HUES64 (cell line): ENCODE data around the gene PGF.

Experiments used
- H3K27ac ChIP-seq: 2 replicates; pipeline ENCODE4 v1.7.0; 2013; ENCODE audit warnings: low read depth, low read length, inconsistent platforms
- H3K27me3 ChIP-seq: 2 replicates; pipeline ENCODE4 v1.6.1; 2013; ENCODE audit warnings: mild to moderate bottlenecking, low read length; ENCODE audit not compliant: insufficient read depth
- H3K36me3 ChIP-seq: 2 replicates; pipeline ENCODE4 v1.6.1; 2013; ENCODE audit warnings: mild to moderate bottlenecking, low read length; ENCODE audit not compliant: insufficient read depth
- H3K4me1 ChIP-seq: 2 replicates; pipeline ENCODE4 v1.6.1; 2013; ENCODE audit warnings: mild to moderate bottlenecking, low read length, moderate library complexity; ENCODE audit not compliant: insufficient read depth
- H3K4me3 ChIP-seq: 2 replicates; pipeline ENCODE4 v1.5.1; 2013; ENCODE audit warnings: mild to moderate bottlenecking, low read length, moderate library complexity
- H3K9ac ChIP-seq: 2 replicates; pipeline ENCODE4 v1.6.1; 2013; ENCODE audit warnings: mild to moderate bottlenecking, low read depth, low read length
- H3K9me3 ChIP-seq: 2 replicates; pipeline ENCODE4 v1.6.1; 2013; ENCODE audit warnings: low read depth, low read length; ENCODE audit not compliant: insufficient read depth
- WGBS: fragments of 150-250, 120-280 bp; methylation state at CpG from one replicate; pipeline ENCODE4 v1.1.7; 2013; ENCODE audit warnings: missing lambda C conversion rate; 5-methylcytosine and 5-hydroxymethylcytosine counted together

Gene PGF

DNA sequence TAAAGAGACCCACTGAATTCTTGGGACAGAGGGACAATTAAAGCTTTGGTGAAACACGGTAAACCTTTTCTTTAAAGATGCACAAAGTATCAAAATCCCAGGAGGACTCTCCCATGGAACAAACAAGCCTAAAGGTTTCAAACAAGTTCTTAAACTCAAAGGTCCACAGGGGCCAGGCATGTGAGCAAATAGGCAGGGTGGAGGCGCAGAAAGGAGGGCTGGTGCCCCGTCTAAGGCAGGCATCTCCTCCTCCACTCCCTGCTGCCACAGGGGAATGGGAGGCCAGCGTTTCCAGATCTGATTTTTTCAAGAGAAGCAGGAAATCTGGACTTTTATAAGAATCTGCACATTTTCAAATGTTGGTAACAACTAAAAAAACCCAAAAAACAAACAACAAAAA, 40.0 kb downstream of the PGF start:
- WGBS: 93% methylated on average over 4 of the region's 4 CpGs
- Histone ChIP-seq H3K36me3 (no peaks in the 10 kb centered on the region), H3K27me3 (no peaks in the 10 kb centered on the region), H3K9ac (no peak overlapping the region), H3K4me3 (no peak overlapping the region), H3K4me1 (no peaks in the 10 kb centered on the region), H3K27ac (no peak overlapping the region), H3K9me3 (no peaks in the 10 kb centered on the region)

DNA sequence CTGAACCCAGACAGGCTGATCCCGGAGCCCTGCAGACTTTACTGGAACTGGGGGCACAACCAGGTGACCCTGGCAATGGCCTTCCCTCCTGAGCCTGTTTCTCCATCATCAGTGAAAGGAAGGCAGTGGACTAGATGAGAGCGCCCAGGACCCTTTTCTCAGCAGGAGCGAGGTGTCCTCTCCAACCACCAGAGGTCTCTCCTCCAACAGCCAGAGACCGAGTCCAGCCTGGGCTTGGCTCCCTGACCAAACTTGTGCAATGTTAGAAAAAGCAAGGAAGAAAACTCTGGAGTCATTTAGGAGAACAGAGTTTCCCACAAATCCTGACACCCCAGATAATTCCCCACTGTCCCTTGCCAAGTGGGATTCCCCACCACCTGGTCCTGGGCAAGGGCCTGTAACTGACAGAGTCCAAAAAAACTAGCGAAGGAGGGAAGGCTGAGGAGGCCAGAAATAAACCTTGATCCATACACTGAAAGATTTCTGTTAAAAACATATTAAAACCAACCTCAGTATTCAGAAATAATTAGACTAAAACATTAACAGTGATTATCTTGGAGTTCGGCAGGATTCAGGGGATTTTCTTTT, 41.3 kb downstream of the PGF start:
- Histone ChIP-seq H3K9me3 (no peaks in the 10 kb centered on the region), H3K36me3 (no peaks in the 10 kb centered on the region), H3K9ac (no peak overlapping the region), H3K27me3 (no peaks in the 10 kb centered on the region), H3K27ac (no peak overlapping the region), H3K4me1 (no peaks in the 10 kb centered on the region), H3K4me3 (no peak overlapping the region)
- 66% methylated on average over 6 of the region's 6 CpGs for WGBS

DNA sequence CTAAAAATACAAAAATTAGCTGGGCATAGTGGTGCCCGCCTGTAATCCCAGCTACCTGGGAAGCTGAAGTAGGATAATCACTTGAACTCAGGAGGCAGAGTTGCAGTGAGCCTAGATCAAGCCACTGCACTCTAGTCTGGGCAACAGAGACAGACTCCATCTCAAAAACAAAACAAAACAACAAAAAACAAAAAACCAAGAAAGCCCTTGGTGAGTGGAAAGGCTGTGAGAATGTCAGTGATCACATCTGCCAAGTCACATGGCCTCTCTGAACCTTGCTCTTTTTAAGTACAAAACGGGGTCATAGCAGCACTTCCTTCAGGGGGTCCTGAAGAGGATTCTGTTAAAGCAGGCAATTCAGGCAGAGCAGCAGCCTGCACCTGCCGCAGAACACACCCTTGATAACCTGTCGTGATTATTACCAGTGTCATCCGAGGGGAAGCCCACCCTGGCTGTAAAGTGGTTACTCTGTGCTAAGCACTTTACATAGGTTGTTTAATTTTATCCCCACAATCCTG, 41.9 kb downstream of the PGF start:
- Histone ChIP-seq H3K36me3 (no peaks in the 10 kb centered on the region), H3K4me3 (no peak overlapping the region), H3K9me3 (no peaks in the 10 kb centered on the region), H3K9ac (no peak overlapping the region), H3K4me1 (no peaks in the 10 kb centered on the region), H3K27me3 (no peaks in the 10 kb centered on the region), H3K27ac (no peak overlapping the region)
- WGBS: 80% methylated on average over 5 of the region's 5 CpGs

- Histone ChIP-seq H3K4me3 (no peak overlapping the region), H3K27ac (no peak overlapping the region), H3K27me3 (no peaks in the 10 kb centered on the region), H3K9ac (no peak overlapping the region), H3K9me3 (no peaks in the 10 kb centered on the region), H3K4me1 (no peaks in the 10 kb centered on the region), H3K36me3 (no peaks in the 10 kb centered on the region)
- 90% methylated on average over 9 of the region's 10 CpGs for WGBS
These were observed 42.6 kb downstream of the PGF start for GRCh38 chr14:74912801-74913200.

GRCh38 chr14:74912111-74912510, 43.3 kb downstream of the PGF start:
- Histone ChIP-seq H3K9ac (no peak overlapping the region), H3K4me3 (no peak overlapping the region), H3K27ac (no peak overlapping the region), H3K27me3 (no peaks in the 10 kb centered on the region), H3K36me3 (no peaks in the 10 kb centered on the region), H3K9me3 (no peaks in the 10 kb centered on the region), H3K4me1 (no peaks in the 10 kb centered on the region)
- 92% methylated on average over 6 of the region's 6 CpGs for WGBS

DNA sequence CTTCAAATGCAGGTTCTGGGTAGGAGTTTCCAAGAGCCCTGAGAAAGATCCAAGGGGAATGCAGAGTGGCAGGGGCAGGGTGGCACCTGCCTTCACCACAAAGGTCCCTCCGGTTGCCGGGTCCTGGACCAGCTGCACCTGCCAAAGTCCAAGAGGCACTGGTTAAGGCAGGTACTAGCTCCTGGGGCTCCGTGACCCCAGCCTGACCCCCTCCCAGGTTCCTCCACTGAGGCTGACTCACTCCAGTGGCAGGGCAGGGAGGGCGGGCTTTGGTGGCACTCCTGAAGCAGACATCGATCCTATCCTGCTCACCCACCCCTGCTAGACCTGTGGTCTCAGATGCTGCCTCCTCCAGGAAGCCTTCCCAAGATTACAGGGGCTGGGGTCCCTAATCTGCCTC, 43.7 kb downstream of the PGF start:
- Histone ChIP-seq H3K36me3 (0 out of 2 replicates have a peak, but pooled peaks cover under 1% of the 10 kb centered on the region), H3K4me1 (no peaks in the 10 kb centered on the region), H3K9me3 (no peaks in the 10 kb centered on the region), H3K4me3 (no peak overlapping the region), H3K9ac (no peak overlapping the region), H3K27me3 (no peaks in the 10 kb centered on the region), H3K27ac (no peak overlapping the region)
- WGBS: 87% methylated on average over 5 of the region's 5 CpGs

- peaks cover 4% of the 10 kb centered on the region; the same call in 1 of the 2 replicates for H3K36me3 ChIP-seq
- H3K4me1 ChIP-seq: no peaks in the 10 kb centered on the region
- H3K9ac ChIP-seq: no peak overlapping the region
- H3K27ac ChIP-seq: no peak overlapping the region
- 89% methylated on average over 6 of the region's 6 CpGs for WGBS
- no peaks in the 10 kb centered on the region for H3K27me3 ChIP-seq
- H3K9me3 ChIP-seq: no peaks in the 10 kb centered on the region
- H3K4me3 ChIP-seq: no peak overlapping the region
These were observed 44.2 kb downstream of the PGF start for GRCh38 chr14:74911221-74911620.

DNA sequence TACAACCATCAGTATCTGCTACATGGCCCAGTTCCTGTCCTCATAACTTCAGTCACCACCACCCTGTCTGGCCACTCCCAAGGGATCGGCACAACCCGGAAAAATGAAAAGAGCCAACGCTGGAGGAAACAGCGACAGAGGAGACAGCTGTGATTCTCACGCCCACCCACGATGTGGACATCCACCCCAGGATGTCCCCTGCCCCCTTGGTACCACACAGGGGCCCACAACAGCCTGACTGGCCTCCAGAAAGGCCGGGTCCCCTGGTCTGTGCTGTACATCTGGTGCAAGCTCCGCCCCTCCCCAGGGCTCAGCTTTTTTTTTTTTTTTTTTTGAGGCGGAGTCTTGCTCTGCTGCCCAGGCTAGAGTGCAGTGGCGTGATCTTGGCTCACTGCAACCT, 44.8 kb downstream of the PGF start:
- H3K27me3 ChIP-seq: no peaks in the 10 kb centered on the region
- H3K4me3 ChIP-seq: no peak overlapping the region
- H3K9ac ChIP-seq: no peak overlapping the region
- no peaks in the 10 kb centered on the region for H3K4me1 ChIP-seq
- 90% methylated on average over 10 of the region's 10 CpGs for WGBS
- peaks cover 4% of the 10 kb centered on the region; the same call in 1 of the 2 replicates for H3K36me3 ChIP-seq
- no peaks in the 10 kb centered on the region for H3K9me3 ChIP-seq
- no peak overlapping the region for H3K27ac ChIP-seq

DNA sequence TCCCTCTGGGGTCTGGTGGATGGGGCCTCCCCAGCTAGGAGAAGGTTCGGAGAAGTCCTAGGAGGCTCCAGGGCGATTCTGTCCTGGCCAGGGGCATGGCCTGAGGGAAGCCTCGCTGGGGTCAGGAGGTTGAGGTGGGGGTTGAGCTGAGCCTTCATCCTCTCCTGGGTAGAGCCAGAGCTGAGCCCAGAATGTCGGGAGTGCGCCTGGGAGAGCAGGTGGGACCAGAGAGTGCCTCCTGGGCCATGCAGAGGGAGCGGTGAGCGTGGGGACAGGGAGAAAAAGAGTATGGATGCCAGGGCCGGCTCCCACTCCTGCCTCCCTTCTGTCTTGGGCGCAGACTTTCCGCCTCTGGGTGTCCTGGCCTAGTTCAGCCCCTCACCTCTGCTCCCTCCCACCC, 45.5 kb downstream of the PGF start:
- no peak overlapping the region for H3K27ac ChIP-seq
- peaks cover 4% of the 10 kb centered on the region; the same call in 1 of the 2 replicates for H3K36me3 ChIP-seq
- no peak overlapping the region for H3K4me3 ChIP-seq
- WGBS: 87% methylated on average over 10 of the region's 10 CpGs
- H3K9me3 ChIP-seq: no peaks in the 10 kb centered on the region
- no peaks in the 10 kb centered on the region for H3K4me1 ChIP-seq
- H3K9ac ChIP-seq: no peak overlapping the region
- no peaks in the 10 kb centered on the region for H3K27me3 ChIP-seq

DNA sequence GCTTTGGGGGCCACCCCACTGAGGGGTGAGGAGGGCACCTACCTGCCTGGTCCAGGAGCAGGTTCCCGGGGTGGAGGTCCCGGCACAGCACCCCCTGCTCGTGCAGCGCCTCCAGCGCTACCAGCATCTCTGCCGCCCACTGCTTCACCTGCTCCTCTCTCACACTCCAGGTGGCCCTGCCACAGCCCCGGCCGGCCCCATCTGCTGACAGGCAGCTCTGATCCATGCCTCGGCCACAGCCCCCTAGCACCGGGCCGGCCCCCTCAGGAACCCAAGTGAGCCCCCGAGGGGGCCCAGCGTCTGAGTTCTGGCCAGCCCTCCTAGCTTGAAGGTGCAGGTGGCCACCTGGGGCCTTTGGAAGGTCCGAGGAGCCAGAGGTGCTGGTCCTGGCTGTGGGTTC, 45.9 kb downstream of the PGF start:
- 93% methylated on average over 14 of the region's 14 CpGs for WGBS
- no peak overlapping the region for H3K9ac ChIP-seq

GRCh38 chr14:74908861-74909341, 46.5 kb downstream of the PGF start:
- Histone ChIP-seq H3K9ac (no peak overlapping the region), H3K36me3 (peaks cover 13% of the 10 kb centered on the region), H3K9me3 (no peaks in the 10 kb centered on the region), H3K4me3 (no peak overlapping the region), H3K27me3 (no peaks in the 10 kb centered on the region), H3K4me1 (no peaks in the 10 kb centered on the region), H3K27ac (no peak overlapping the region)
- WGBS: 91% methylated on average over 9 of the region's 9 CpGs

More for the DNA sequence above, 45.9 kb downstream of the PGF start:
- H3K9me3 ChIP-seq: no peaks in the 10 kb centered on the region
- H3K4me3 ChIP-seq: no peak overlapping the region
- H3K4me1 ChIP-seq: no peaks in the 10 kb centered on the region
- peaks cover 7% of the 10 kb centered on the region; the same call in 1 of the 2 replicates for H3K36me3 ChIP-seq
- no peaks in the 10 kb centered on the region for H3K27me3 ChIP-seq
- H3K27ac ChIP-seq: no peak overlapping the region

DNA sequence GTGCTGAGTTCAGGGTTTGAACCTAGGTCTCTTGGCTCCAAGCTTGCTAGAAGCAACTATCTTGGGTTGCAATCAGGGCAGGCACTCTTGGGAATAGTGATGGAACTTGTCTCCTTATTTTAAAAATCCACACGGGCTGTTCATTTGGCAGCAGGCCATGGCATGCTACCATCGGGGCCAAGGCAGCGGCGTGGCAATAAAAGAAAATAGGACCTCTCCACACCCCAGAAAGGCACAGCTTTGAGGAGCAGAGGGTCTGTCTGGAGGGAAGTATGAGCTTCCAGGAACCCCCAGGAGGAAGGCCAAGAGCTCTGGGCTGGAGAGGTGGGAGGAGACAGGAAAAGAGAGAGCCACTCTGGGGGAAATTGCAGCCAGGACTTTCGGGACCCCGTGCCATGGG, 47.7 kb downstream of the PGF start:
- Histone ChIP-seq H3K4me3 (no peak overlapping the region), H3K27me3 (no peaks in the 10 kb centered on the region), H3K36me3 (peaks cover 22% of the 10 kb centered on the region), H3K9ac (no peak overlapping the region), H3K4me1 (no peaks in the 10 kb centered on the region; the same call in 1 of the 2 replicates), H3K9me3 (no peaks in the 10 kb centered on the region), H3K27ac (no peak overlapping the region)
- 98% methylated on average over 6 of the region's 6 CpGs for WGBS
